Middle frontal gyrus (tissue), 1 donor: ENCODE data around the gene MUC13.

ENCODE experiments used
- DNase-seq: peaks from one replicate; pipeline ENCODE4 v3.0.0-alpha.2; 2015; ENCODE audit warnings: low spot score; ENCODE audit errors: extremely low spot score

MUC13 gene

GRCh38 chr3:124878561-124879336, 55.8 kb downstream of the MUC13 start:
- no peak for DNase-seq

GRCh38 chr3:124877674-124878073, 56.9 kb downstream of the MUC13 start:
- DNase-seq: no peak

- no peak for DNase-seq
Observed at GRCh38 chr3:124876401-124876878, 58.1 kb downstream of the MUC13 start.

GRCh38 chr3:124873226-124873625, 61.3 kb downstream of the MUC13 start:
- no peak for DNase-seq

GRCh38 chr3:124867511-124867910, 67.0 kb downstream of the MUC13 start:
- no peak for DNase-seq

- no peak for DNase-seq
Observed at GRCh38 chr3:124862006-124862405, 72.5 kb downstream of the MUC13 start.

- no peak for DNase-seq
Observed at GRCh38 chr3:124861041-124861440, 73.5 kb downstream of the MUC13 start.

- DNase-seq: no peak
Observed at GRCh38 chr3:124860599-124860998, 74.0 kb downstream of the MUC13 start.

GRCh38 chr3:124859025-124859424, 75.5 kb downstream of the MUC13 start:
- no peak for DNase-seq

- no peak for DNase-seq
Observed at GRCh38 chr3:124858275-124858674, 76.3 kb downstream of the MUC13 start.

GRCh38 chr3:124856677-124857076, 77.9 kb downstream of the MUC13 start:
- no peak for DNase-seq
